Bronchial epithelial cell (primary cell): ENCODE measurements around the gene ARPC5. TPM values are rescaled to one million over a fixed set of nuclear protein-coding genes. Genes with fewer than 3 reads are reported as not detected.

ENCODE experiments used
- DNase-seq: peaks from one replicate; pipeline ENCODE4 v3.0.0-alpha.2; 2010; ENCODE audit warnings: low read depth
- FAIRE-seq: peaks from 2 replicates; lab custom pipeline; 2011; peaks lifted over from hg19 to GRCh38; lab: Jason Lieb, UNC
- H3K27me3 ChIP-seq: 2 replicates; pipeline ENCODE4 v1.5.1; 2011; ENCODE audit warnings: low read length; ENCODE audit not compliant: control insufficient read depth, insufficient read depth
- H3K36me3 ChIP-seq: 2 replicates; pipeline ENCODE4 v1.5.1; 2011; ENCODE audit warnings: low read length; ENCODE audit not compliant: control insufficient read depth, insufficient read depth
- H3K4me3 ChIP-seq: 2 replicates; pipeline ENCODE4 v1.5.1; 2011; ENCODE audit warnings: mild to moderate bottlenecking, low read depth, low read length, control low read depth
- total RNA-seq: library from RNA; depleted of rRNA; stranded (reverse); fragments of >200 nt; gene quantifications from 2 replicates; pipeline ENCODE4 v1.2.1, GENCODE V29; 2014
- TF ChIP-seq, protein P1 (sequence below): IDR thresholded peaks from 2 replicates; pipeline ENCODE4 v1.5.1; 2011; ENCODE audit warnings: mild to moderate bottlenecking, moderate library complexity, low read length, control low read depth, inconsistent platforms; ENCODE audit not compliant: insufficient read depth, severe bottlenecking

Gene ARPC5
- total RNA-seq, 1 donor from 2014 or later: 95.3 TPM

DNA sequence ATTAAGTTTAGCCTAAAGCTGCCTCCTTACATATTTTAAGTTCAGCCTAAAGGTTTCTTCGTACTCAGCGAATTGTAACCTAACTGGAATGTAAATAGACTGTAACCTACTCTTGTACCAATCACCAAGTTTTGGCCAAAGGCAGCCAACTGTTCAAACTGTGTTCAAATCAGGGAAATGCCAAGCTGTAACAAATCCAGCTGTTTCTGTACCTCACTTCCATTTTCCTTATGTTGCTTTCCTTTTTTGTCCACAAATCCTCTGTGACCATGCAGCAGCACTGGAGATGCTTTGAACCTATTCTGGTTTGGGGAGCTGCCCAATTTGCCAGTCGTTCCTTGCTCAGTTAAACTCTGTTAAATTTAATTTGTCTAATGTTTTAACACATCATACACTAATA lies 20.8 kb upstream of the ARPC5 start:
- DNase-seq (no peak), FAIRE-seq (no peak)
- H3K4me3 ChIP-seq: no peak overlapping the region
- no peaks in the 10 kb centered on the region for H3K27me3 ChIP-seq
- TF ChIP-seq, protein P1, sequence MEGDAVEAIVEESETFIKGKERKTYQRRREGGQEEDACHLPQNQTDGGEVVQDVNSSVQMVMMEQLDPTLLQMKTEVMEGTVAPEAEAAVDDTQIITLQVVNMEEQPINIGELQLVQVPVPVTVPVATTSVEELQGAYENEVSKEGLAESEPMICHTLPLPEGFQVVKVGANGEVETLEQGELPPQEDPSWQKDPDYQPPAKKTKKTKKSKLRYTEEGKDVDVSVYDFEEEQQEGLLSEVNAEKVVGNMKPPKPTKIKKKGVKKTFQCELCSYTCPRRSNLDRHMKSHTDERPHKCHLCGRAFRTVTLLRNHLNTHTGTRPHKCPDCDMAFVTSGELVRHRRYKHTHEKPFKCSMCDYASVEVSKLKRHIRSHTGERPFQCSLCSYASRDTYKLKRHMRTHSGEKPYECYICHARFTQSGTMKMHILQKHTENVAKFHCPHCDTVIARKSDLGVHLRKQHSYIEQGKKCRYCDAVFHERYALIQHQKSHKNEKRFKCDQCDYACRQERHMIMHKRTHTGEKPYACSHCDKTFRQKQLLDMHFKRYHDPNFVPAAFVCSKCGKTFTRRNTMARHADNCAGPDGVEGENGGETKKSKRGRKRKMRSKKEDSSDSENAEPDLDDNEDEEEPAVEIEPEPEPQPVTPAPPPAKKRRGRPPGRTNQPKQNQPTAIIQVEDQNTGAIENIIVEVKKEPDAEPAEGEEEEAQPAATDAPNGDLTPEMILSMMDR: no peak
- no peaks in the 10 kb centered on the region for H3K36me3 ChIP-seq

DNA sequence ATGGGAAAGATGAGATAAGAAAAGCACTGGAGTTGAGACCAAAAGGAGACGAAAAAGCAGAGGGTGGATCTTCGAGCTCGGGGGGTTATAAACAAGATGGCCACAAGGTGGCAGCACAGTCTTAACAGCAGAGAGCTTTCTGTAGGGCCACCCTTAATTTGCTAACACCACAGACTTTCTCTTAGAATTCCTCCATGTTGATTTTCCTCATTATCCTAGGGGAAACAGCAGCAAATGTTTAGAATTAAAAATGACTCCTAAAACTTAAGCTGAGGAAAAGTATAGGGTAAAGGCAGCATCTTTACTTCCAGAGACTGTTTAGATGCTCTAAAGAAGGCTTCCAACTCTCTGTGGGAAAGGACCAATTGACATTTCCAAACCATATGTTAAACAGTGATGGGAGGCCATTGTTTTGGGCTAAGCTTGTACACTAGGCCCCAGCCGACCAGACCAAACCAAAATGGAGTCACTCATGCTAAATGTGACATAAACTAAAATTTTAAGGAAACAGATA lies 20.0 kb upstream of the ARPC5 start:
- DNase-seq (peak; percentile 69), FAIRE-seq (no peak)
- TF ChIP-seq, protein P1: peak; percentile 83
- Histone ChIP-seq H3K4me3 (no peak overlapping the region), H3K36me3 (no peaks in the 10 kb centered on the region), H3K27me3 (no peaks in the 10 kb centered on the region)

DNA sequence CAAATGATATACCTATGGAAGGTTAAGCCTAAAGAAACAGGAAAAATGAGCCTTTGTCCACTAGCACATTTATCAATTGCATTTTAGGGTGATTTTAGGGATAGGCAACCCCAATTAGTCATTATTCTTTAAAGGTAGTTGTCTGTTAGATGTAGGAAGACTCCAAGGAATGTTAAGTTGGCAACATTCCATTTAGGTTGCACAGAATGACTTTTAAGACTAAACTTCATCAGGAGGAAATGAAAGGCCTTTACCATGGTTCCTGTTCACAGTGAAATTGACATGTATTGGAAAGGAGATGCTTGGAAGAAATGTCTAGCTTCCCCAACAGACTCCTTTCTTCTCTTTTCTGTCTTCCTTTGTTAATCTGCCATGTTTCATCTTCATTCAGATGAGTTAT lies 19.1 kb upstream of the ARPC5 start:
- Histone ChIP-seq H3K4me3 (no peak overlapping the region), H3K36me3 (no peaks in the 10 kb centered on the region), H3K27me3 (no peaks in the 10 kb centered on the region)
- TF ChIP-seq, protein P1: no peak
- FAIRE-seq (no peak), DNase-seq (no peak)

DNA sequence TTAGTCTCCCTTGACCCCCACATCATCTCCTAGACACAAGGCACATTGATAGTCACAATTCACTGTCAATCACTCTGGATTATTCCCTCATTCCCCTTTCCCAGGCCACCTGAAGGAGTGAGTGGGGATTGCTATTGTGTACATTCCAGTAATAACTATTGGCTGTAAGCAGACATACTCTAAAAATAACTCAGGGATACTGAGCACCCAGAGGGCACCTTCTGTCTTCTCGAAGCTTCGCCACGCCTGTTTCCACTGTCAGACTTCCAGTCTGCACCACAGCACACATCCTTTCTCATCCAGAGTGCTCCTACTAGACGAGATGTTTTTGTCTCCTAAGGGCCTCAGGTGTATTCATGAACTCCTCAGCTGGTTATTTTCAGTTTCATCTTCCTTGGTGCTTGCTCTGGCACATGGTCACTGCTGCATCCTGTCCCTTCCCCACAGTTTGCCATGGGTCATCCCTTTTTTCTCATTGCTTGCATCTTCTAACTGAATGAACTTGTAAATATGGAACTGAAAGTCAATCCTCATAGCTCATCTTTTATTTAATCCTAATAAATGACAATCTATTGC lies 18.4 kb upstream of the ARPC5 start:
- DNase-seq (no peak), FAIRE-seq (no peak)
- no peaks in the 10 kb centered on the region for H3K36me3 ChIP-seq
- H3K27me3 ChIP-seq: no peaks in the 10 kb centered on the region
- TF ChIP-seq, protein P1: no peak
- no peak overlapping the region for H3K4me3 ChIP-seq

DNA sequence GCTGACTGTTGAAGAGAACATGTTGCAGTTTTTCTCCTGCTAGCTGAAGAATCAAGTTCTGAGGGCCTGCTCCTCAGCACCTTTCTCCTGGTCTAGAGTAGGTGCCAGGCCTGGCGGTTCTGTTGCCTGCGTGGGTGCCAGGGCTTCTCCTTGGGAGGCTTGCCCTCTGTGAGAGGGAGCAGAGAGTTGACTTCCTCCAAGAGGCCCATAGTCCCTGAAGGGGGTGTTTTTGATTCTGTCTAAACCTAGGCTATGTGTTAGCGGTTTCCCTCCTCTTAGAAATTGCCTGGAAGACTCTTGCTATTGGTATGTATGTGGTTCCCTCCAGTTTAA lies 17.8 kb upstream of the ARPC5 start:
- Histone ChIP-seq H3K36me3 (no peaks in the 10 kb centered on the region), H3K4me3 (no peak overlapping the region), H3K27me3 (no peaks in the 10 kb centered on the region)
- DNase-seq (no peak), FAIRE-seq (no peak)
- TF ChIP-seq, protein P1: no peak
